ENCODE measurements around the gene RBFA.
"Not testable (repeated sequence)": the region's sequence is repeated elsewhere in the genome, so short reads cannot be mapped to it uniquely, and the experiment has no call there.

RBFA gene, protein sequence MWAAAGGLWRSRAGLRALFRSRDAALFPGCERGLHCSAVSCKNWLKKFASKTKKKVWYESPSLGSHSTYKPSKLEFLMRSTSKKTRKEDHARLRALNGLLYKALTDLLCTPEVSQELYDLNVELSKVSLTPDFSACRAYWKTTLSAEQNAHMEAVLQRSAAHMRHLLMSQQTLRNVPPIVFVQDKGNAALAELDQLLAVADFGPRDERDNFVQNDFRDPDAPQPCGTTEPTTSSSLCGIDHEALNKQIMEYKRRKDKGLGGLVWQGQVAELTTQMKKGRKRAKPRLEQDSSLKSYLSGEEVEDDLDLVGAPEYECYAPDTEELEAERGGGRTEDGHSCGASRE

DNA sequence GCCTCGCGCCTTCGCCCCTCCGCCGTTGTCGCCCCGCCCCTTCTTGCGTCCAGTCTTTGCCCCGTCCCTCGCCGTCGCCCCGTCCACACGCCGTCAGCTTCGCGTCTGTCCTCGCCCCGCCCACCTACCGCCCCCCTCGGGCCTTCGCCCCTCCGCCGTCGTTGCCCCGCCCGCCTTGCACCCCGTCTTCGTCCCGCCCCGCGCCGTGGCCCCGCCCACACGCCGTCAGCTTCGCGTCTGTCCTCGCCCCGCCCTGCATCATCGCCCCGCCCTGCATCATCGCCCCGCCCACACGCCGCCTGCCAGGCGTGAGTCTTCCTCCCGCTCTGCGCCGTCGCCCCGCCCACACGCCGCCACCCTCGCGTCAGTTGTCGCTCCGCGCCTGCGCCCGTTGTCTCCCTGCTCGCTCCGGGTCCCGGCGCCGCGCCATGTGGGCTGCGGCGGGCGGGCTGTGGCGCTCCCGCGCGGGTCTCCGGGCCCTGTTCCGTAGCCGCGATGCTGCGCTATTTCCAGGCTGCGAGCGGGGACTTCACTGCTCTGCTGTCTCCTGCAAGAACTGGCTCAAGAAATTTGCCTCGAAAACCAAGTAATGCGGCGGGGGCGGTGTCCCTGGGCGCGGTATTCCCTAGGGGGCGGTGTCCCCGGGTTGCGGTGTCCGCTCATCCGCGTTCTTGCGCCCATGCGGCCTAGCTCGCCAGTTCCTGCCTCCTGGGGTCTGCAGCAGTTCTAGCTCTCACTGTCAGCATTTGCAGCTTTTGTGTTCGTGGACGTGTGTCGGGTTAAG is at the start of gene RBFA:
Gene RBFA (plus strand): TSS at position 367 of the 784 bp plus-strand sequence. CDS start 62 bp downstream, at position 429.
- DNase-seq = peak; percentile 94

DNA sequence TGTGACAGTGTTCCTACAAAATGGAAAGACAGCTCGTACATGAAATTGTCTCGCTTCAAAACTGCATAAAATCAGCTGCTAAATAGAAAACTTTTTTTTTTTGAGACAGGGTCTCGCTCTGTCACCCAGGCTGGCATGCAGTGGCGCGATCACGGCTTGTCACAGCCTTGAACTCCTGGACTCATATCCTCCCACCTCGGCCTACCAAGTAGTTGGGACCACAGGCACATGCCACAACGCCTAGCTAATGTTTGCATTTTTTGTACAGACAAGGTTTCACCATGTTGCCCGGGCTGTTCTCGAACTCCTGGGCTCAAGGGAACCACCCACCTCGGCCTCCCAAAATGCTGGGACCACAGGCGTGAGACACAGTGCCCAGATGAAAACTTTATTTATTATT is 49.1 kb upstream of the RBFA start:
- no peak for DNase-seq

DNA sequence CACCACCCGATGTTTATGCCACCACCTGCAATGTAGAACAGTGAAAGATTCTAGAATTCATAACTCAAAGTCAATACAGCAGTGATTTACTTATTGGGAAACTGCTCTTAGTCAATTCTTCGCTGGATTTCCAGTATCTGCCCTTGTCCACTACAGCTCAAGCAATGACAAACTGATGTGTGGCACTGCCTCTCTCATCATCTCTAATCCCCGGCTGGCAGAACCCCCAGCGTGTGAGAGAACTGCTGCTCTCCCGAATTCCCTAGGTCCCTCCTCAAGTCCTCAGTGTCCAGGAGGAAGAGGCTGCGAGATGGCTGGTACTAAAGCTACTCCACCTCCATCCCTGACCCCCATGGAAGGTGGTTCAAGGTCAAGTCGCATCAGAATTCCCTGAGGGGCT is 47.5 kb upstream of the RBFA start:
- DNase-seq = no peak

DNA sequence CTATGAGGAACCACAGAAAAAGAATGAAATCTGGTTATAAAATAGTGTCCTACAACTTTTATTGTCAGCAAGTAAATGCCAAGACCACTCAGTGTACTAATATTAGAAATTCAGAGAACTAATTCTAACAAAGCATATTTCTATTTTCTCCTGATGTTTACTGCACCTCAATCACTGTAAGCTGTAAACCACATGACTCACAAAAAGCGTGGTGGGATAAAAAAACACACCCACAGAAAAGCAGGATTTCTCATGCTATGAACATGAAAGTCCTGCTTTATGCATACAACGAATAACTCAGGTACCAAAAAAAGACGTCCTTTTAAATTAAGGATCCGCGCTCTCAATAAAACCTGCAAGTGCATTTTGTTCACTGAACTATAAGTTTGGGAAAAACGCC is 46.7 kb upstream of the RBFA start:
- no peak for DNase-seq

DNA sequence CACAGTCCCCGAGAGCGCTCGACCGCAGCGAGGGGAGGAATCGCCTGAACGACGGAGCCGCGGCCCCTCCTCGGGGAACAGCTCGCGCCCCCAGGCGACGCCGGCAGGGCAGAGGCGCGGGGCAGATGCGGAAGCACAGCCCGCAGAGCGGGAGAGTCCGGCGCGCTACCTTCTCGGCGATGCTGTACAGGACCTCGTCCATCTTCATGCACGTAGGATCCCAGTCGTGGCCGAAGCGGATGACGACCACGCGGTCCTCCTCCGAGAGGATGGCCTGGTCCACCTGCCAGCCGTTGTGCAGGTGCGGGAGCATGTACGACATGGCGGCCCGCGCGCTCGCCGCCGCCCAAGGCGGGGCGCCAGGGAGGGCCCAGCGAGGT is 46.2 kb upstream of the RBFA start:
- DNase-seq = peak; percentile 49

DNA sequence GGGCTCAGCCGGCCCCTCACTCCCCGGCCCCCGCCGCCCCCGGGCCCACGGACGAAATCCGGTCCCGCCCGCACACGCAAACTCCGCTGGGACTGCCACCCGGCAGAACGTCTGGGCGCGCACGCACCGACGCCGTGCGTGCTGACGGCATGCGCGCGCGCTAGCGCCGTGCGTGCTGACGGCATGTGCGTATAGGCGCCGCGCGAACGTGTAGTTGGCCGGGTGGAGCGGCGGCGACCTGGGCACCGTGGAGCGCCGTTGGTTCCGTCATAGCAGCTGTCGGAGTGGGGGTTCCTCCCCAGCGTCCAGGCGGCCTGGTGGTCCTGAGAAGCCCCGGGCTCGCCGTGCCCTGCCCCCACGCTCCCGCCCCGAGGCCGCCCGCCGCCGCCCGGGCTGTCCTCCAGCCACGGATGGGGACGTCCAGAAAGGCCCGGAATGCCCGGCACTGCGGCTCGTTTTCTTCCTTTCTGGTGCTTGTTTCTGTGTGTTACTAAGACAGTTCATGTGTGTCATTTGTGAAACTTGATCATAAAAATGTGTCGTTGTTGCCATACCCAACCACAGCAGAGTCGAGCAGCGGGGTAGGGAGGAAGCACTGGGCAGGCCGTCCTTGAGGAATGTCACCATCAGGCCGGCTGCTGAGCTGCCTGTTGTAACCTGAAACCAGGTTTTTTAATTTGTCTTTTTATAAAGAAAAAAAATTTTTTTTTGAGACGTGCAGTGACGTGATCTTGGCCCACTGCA is 45.6 kb upstream of the RBFA start, which contains the start of gene TXNL4A:
Gene TXNL4A (minus strand): TSS at position 113 of the 744 bp plus-strand sequence. CDS start 171 bp downstream, outside the sequence.
- peak; percentile 63 for DNase-seq

DNA sequence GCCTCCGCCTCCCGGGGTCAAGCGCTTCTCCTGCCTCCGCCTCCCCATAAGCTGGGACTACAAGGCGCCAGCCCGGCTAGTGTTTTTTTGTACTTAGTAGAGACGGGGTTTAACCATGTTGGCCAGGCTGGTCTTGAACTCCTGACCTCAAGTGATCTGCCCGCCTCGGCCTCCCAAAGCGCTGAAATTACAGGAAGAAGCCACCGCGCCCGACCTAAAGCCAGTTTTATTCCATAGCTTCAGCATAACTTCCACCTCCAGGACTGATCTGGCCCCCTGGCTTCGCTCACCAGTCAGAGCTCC is 45.1 kb upstream of the RBFA start:
- no peak for DNase-seq

DNA sequence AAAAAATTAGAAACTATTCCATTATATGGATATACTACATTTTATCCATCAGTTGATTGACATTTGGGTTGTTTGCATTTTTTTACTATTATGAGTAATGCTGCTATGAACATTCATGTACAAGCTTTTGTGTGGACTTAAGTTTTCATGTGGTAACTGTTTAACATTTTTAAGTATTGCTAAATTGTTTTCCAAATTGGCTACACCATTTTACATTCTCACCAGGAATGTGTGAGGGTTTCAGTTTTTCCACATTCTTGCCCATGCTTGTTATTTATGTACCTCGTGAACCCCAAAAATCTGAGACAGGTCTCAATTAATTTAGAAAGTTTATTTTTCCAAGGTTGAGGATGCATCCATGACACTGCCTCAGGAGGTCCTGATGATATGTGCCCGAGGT is 42.7 kb upstream of the RBFA start:
- DNase-seq = no peak

DNA sequence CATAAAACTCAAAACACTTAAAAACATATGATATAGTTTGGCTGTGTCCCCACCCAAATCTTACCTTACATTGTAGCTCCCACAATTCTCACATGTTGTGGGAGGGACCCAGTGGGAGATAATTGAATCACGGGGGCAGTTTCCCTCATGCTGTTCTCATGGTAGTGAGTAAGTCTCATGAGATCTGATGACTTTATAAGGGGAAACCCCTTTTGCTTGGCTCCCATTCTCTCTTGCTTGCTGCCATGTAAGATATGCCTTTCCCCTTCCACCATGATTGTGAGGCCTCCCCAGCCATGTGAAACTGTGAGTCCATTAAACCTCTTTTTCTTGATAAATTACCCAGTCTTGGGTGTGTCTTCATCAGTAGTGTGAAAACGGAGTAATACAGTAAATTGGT is 34.5 kb upstream of the RBFA start:
- not testable (repeated sequence) for DNase-seq

DNA sequence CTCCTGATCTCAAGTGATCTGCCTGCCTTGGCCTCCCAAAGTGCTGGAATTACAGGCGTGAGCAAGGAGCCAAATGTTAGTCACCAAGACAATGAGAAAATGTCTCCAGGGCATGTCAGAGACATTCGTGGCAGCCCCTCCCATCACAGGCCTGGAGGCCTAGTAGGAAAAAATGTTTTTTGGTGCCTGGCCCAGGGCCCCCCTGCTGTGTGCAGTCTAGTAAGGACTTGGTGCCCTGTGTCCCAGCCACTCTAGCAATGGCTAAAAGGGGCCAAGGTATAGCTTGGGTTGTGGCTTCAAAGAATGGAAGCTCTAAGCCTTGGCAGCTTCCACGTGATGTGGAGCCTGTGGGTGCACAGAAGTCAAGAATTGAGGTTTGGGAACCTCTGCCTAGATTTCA is 33.4 kb upstream of the RBFA start:
- DNase-seq = no peak

DNA sequence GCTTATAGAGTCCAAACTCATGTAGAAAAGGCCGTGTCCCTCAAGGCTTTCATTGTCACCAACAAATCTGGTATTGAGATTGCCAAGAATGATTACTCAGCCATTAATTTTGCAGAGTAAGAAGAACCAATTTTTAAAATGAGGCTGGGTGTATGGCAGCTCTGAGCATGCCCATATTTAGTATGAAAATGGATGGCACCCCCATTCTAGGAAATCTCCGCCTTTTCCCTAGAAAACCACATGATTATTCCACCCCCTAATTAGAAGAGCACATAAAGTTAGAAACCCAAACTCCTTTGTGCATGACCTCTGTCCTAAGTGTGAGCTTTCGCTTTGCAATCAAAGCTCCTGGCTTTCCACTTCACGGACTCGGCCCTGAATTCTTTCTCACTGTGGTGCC is 31.8 kb upstream of the RBFA start:
- no peak for DNase-seq

DNA sequence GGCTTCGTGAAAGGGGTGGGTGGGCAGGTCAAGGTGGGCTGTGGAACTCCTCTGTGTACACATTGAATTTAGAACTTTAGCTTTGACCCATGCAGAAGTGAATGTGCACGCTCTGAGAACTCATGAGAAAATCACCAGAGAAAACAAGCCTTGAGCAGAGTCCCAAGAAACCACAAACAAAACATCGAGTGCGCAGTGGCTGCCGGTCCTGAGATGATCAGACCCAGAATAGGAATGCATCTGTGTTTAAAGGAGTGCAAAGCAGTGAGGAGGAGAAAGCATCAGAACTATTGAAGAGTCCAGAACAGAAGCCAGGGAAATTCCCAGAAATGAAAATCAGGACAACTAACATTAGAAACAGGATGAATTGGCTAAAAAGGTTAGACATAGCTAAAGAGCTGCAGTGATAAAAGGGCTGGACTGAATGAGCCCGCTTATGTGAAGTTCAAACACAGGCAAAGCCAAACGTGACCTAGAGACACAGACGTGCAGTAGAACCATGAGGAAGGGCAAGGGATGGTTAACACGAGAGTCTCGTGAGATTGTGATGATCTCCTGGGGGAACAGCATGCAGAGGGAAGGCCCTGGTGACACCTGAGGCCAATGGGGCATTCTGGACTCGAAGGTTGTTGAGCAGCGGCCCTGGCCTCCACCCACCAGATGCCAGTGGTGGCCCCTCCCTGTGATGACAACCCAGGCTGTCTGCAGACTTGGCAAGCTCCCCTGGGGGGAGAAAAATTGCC is 29.5 kb upstream of the RBFA start:
- no peak for DNase-seq

DNA sequence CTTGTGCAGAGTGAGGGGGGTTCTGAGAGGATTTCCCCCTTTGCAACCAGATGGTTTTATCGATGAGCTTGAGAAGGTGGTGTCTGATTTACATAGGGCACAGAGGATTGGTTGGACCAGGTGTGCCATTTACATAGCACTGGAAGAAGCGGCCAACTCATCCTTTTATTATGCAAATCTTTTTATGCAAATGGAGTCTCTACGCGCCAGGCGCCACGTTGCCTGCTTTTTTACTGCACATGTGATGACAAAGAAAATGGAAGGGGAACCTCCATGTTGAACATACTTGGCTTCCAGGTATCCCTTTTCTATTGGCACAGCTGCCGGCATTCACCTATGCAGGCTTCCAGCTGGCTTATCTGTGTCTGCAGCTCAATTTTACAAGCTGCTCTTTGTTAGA is 27.5 kb upstream of the RBFA start:
- DNase-seq = no peak

DNA sequence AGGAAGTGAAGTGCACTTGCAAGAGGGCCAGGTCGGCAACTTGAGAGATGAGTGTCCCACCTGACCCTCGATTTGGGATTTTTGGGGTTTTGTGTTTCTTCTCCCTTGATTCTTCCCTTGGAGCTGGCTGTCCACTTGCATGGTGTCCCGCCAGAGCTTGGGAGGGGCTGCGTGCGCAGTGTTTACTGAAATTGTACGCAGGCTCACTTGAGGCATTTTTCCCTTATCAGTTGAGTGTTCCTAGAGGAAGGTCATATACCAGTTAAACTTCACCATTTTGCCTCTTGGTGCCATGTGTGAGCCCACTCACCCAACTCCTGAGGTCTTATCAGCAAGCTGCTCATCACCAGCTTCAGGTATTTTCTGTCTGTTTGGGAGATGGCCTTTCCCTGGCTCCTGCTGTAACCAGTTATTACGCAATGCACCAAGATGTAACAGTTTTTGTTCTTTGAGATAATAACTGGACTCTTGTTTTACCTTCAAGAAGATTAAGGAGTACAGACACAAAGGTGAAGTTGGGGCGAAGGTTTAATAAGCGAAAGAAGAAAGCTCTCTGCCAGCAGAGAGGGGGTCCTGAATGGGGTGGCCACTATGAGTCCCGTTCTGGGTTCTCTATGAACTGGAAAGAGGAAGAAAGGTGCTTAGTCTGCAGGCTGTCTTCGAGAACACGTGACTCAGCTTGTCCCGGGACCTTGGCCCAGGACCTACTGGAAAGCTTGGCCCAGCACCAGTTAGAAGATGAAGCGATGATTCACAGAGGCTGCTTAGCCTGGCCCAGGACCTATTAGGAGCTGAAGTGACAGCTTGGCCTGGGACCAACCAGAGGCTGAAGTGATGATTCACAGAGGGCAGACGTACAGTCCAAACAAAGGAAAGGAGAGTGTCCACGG is 24.3 kb upstream of the RBFA start:
- DNase-seq = no peak

DNA sequence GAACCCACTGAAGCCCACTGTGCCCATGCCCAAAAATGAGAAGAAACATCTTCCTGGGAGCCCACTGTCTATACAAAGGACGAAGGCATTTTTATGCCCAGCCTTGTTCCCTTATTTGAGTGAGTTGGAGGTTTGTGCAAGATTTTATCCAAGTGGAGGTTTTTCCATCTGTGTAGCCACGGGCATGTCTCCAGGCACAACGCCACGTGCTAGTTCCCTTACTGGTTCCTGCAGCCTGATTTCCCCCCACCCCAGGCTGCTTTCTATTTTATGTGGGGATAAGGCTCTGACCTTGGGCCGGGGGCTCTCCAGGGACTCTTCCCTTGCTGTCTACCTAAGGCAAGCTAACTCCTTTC is 23.7 kb upstream of the RBFA start:
- no peak for DNase-seq

DNA sequence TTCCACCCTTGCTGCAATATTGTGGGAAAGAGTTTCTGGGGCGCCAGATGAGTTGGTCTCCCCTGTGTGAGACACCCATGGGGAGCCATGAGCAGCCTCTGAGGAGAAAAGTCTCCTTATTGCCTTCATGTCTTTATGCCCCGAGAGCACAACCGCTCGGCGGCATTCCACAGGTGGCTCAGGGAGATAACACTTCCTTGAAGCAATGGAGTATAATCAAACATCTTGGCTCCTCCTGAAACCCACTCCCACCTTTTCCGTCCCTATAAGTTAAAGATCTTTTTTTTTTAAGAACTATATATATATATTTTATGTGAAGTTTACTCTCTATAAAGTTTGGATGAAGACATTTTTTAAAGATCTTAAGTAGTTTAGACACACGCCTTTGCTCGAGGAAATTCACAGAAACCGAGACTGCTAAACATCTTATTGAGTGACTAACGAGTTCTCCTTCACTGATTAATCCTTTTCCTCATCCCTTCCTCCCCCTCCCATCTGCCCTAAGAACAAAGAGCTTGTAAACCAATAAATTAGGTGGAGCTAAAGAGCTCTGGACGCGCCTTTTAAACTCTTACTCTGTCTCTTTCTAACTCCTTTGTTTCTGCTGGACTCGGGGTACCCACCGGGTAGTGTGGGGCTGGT is 22.6 kb upstream of the RBFA start:
- DNase-seq = not testable (repeated sequence)

DNA sequence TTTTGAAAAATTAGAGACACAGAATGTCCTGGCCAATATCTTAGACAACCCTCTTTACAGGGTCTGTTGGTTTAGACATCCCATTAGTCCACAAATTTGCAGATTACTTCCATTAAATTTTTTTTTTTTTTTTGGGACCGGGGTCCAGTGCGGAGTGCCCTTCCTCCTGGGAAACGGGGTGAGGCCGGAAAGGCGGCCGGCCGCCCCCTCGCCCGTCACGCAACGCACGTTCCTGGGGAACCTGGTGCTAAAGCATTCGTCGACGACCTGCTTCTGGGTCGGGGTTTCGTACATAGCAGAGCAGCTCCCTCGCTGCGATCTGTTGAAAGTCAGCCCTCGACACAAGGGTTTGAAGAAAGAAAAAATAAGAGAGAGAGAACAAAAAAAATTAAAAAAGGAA is 21.5 kb upstream of the RBFA start:
- no peak for DNase-seq

DNA sequence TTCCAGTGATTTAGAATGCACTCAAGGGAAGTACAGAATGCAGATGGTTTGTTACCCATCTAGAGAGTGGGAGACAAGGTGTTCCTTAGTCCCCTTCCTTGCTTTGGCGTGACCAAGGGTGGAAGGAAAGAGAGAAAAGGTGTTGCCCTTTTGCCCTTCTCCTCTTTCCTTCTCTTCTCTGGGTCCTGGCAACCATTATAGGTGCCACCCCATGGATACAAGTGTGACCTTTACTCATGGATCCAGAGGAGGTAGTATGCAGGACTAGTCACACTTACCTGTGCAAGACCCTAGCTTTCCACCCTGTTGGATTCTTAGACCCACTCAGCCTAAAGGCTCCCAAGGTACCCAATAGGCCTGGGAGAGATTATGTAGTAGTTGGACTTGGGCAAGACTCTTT is 11.6 kb upstream of the RBFA start:
- DNase-seq = no peak

DNA sequence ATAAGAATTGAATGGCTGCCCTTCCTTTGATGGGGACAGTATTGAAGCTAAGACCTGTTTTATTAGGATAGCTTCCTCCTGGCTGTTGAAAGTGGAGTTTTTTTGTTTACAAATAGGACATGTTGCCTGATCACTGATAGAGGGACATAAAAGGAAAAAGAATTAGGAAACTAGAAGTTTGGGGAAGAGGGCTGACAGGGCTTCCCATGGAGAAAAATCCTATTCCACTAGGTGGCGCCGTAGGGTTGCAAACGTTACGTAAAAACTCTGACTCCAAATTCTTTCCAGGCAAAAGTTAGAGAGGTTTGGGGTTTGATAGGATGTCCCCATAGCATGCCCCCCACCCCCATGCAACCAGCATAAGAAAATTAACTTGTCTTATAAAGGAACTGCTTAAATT is 11.1 kb upstream of the RBFA start:
- no peak for DNase-seq

DNA sequence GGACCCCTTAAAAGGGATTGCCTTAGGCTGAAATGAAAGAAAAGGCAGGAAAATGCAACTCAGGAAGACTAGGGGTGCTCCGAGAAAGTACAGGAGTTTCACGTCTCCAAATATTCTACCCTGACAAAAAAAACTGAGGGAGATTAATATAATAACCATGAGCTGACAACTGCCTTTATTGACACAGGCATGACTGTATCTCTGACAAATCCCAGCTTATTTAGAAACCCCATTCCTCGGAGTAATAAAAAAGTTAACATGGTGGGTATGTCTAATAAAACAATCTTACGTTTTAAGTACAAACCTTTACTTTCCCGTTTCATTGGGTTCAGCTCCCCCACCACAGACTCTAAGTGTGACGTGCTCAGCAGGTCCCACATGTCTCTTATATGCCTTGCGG is 7.9 kb upstream of the RBFA start:
- DNase-seq = no peak

DNA sequence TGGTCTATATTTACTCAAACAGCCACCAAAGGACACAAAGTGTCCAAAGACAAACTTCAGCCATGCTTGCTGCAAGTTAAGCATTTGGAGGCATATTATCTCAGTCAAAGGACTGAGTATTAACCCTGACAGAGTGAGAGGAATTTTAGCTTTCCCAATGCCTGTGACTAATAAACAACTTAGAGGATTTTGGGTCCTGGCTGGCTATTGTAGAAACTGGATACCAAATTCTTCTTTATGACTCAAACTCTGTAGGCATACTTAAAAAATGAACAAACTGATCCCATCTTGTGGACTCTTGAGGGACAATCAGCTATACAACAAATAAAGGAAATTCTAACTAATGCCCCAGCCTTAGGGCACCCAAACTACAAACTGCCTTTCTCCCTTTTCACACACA is 6.5 kb upstream of the RBFA start:
- DNase-seq = not testable (repeated sequence)

DNA sequence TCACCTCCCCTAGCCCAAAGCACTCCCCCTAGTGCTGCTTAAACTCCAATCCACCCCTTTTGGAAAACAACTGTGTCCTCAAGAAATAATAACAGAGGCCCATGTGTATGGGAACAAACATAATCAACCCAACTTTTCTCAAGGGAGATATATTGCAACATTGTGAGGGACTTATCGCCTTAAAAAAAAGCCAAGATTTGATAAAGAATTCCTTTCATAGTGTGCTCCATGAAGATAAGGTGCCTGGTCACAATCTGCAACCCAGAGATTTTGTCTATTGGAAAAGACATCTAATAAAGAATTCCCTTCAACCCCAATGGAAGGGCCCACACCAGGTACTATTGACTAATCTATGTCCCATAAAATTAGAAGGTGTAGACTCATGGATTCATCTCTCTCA is 4.5 kb upstream of the RBFA start:
- DNase-seq = no peak

Measured in NCI-H2171 treated with DMSO at 0.1 percent for 48 hours (cell line).